Measurements from ENCODE around the gene STAMBP. TPM values are rescaled to one million over a fixed set of nuclear protein-coding genes. Genes with fewer than 3 reads are reported as not detected.

The STAMBP gene
- total RNA-seq, 3 donors from 2014 or later = 26.1 to 32.5 (median 32.4) TPM

GRCh38 chr2:73822991-73823390 is 5.8 kb upstream of the STAMBP start:
- intact Hi-C loops (cut with DNase I; ENCODE audit: low total_unique reads) = no loop called here
- no peak overlapping the region for H3K4me3 ChIP-seq
- no peaks in the 10 kb centered on the region for H3K9me3 ChIP-seq
- no peaks in the 10 kb centered on the region for H3K36me3 ChIP-seq
- no peak for DNase-seq (ENCODE audit: low spot score in 2 of 2)
- H3K27ac ChIP-seq = no peak overlapping the region
- no peaks in the 10 kb centered on the region for H3K27me3 ChIP-seq
- TF ChIP-seq POLR2A (IDR thresholded peaks at IDR 0.05) (no peak), CTCF (IDR thresholded peaks at IDR 0.05) (no peak), POLR2AphosphoS5 (IDR thresholded peaks at IDR 0.05) (no peak)
- H3K4me1 ChIP-seq = no peaks in the 10 kb centered on the region

- intact Hi-C loops (cut with DNase I; ENCODE audit: low total_unique reads) = no loop called here
Measured at GRCh38 chr2:73823416-73823815, 5.3 kb upstream of the STAMBP start.

GRCh38 chr2:73823916-73824523 is 4.7 kb upstream of the STAMBP start:
- H3K4me3 ChIP-seq = no peak overlapping the region
- H3K4me1 ChIP-seq = no peaks in the 10 kb centered on the region
- H3K27me3 ChIP-seq = no peaks in the 10 kb centered on the region
- intact Hi-C loops (cut with DNase I; ENCODE audit: low total_unique reads) = no loop called here
- H3K36me3 ChIP-seq = no peaks in the 10 kb centered on the region
- no peak for TF ChIP-seq POLR2AphosphoS5 (IDR thresholded peaks at IDR 0.05)
- TF ChIP-seq CTCF (IDR thresholded peaks at IDR 0.05) = peak; percentile 53 to 85 (median 74)
- H3K27ac ChIP-seq = no peak overlapping the region
- no peak for DNase-seq (ENCODE audit: low spot score in 2 of 2)
- H3K9me3 ChIP-seq = no peaks in the 10 kb centered on the region

More at GRCh38 chr2:73823416-73823815, 5.3 kb upstream of the STAMBP start:
- H3K9me3 ChIP-seq = no peaks in the 10 kb centered on the region
- no peaks in the 10 kb centered on the region for H3K4me1 ChIP-seq
- TF ChIP-seq POLR2AphosphoS5 (IDR thresholded peaks at IDR 0.05) (no peak), CTCF (IDR thresholded peaks at IDR 0.05) (no peak), POLR2A (IDR thresholded peaks at IDR 0.05) (no peak)
- no peak overlapping the region for H3K4me3 ChIP-seq
- no peak for DNase-seq (ENCODE audit: low spot score in 2 of 2)
- no peaks in the 10 kb centered on the region for H3K36me3 ChIP-seq
- no peaks in the 10 kb centered on the region for H3K27me3 ChIP-seq
- no peak overlapping the region for H3K27ac ChIP-seq

- intact Hi-C loops (cut with DNase I; ENCODE audit: low total_unique reads) = no loop called here
- H3K9me3 ChIP-seq = no peaks in the 10 kb centered on the region
- no peak overlapping the region for H3K4me3 ChIP-seq
- H3K4me1 ChIP-seq = no peaks in the 10 kb centered on the region
- DNase-seq (ENCODE audit: low spot score in 2 of 2) = no peak
- H3K27ac ChIP-seq = no peak overlapping the region
- TF ChIP-seq POLR2AphosphoS5 (IDR thresholded peaks at IDR 0.05) = no peak
- no peak for TF ChIP-seq POLR2A (IDR thresholded peaks at IDR 0.05)
- TF ChIP-seq CTCF (IDR thresholded peaks at IDR 0.05) = no peak
- no peaks in the 10 kb centered on the region for H3K36me3 ChIP-seq
- no peaks in the 10 kb centered on the region for H3K27me3 ChIP-seq
Measured at GRCh38 chr2:73825408-73825807, 3.4 kb upstream of the STAMBP start.

- Histone ChIP-seq H3K9me3 (no peaks in the 10 kb centered on the region), H3K27me3 (no peaks in the 10 kb centered on the region), H3K27ac (no peak overlapping the region), H3K4me3 (no peak overlapping the region), H3K4me1 (no peaks in the 10 kb centered on the region), H3K36me3 (no peaks in the 10 kb centered on the region)
- TF ChIP-seq POLR2AphosphoS5 (IDR thresholded peaks at IDR 0.05) (no peak), POLR2A (IDR thresholded peaks at IDR 0.05) (no peak), CTCF (IDR thresholded peaks at IDR 0.05) (no peak)
- no peak for DNase-seq (ENCODE audit: low spot score in 2 of 2)
- intact Hi-C loops (cut with DNase I; ENCODE audit: low total_unique reads) = no loop called here
Measured at GRCh38 chr2:73827018-73827417, 1.7 kb upstream of the STAMBP start.

All from breast epithelium (tissue), 4 donors.